Body of pancreas (tissue), 4 donors: ENCODE results near the gene AP1G1. TPM values are rescaled to one million over a fixed set of nuclear protein-coding genes. Genes with fewer than 3 reads are reported as not detected.
A peak's percentile ranks its signal among the peaks of the same experiment; 100 is the strongest.
"Not testable (repeated sequence)": the region's sequence is repeated elsewhere in the genome, so short reads cannot be mapped to it uniquely, and the experiment has no call there.

Source experiments
- ATAC-seq: fragments of 150-250 bp; one replicate; pipeline ENCODE4 v1.9.1; 2016
- DNase-seq, 4 donors: peaks; one replicate each; pipeline ENCODE4 v3.0.0-alpha.2; 2019
- H3K27ac ChIP-seq, 4 donors: fragments of 200-600 bp; sonication (generic); 1 replicate in 3 of 4; 2 replicates in 1 of 4; pipeline versions ENCODE4 v1.5.1 to v1.6.1; 2016 to 2019; ENCODE audit warnings: mild to moderate bottlenecking in 1 of 4, mixed read lengths in 1 of 4, moderate library complexity in 1 of 4
- H3K27me3 ChIP-seq, 2 donors: fragments of 200-600 bp; sonication (generic); one replicate each; pipeline ENCODE4 v1.6.0; 2016; ENCODE audit warnings: mild to moderate bottlenecking in 1 of 2
- H3K36me3 ChIP-seq, 2 donors: fragments of 200-600 bp; sonication (generic); replicated peaks in 1 of 2; 2 replicates each; pipeline ENCODE4 v1.5.1; 2016; ENCODE audit warnings: low read depth in 2 of 2; ENCODE audit not compliant: insufficient read depth in 1 of 2
- H3K4me1 ChIP-seq: fragments of 200-600 bp; sonication (generic); one replicate; pipeline ENCODE4 v1.6.0; 2016
- H3K4me3 ChIP-seq, 2 donors: fragments of 200-600 bp; sonication (generic); 1 replicate in 1 of 2; 2 replicates in 1 of 2; pipeline ENCODE4 v1.5.1; 2016 to 2019
- H3K9me3 ChIP-seq, 3 donors: fragments of 200-600 bp; sonication (generic); 1 replicate in 2 of 3; 2 replicates in 1 of 3; pipeline ENCODE4 v1.5.1; 2016
- POLR2A ChIP-seq, 3 donors: fragments of 450-650 bp; IDR thresholded peaks; one replicate each; pipeline ENCODE4 v1.6.1; 2016; ENCODE audit warnings: antibody characterized with exemption in 3 of 3, mild to moderate bottlenecking in 2 of 3
- WGBS, 2 donors: methylation state at CpG; one replicate each; pipeline ENCODE4 v1.1.5; 2017; 5-methylcytosine and 5-hydroxymethylcytosine counted together
- intact Hi-C: fragments of 100-400 bp; cut with DNase I; formaldehyde crosslinking; loops from one replicate; pipeline ENCODE4 v1.15.1; 2023
- total RNA-seq, 2 donors: library from RNA; depleted of rRNA; stranded (reverse); fragments of >200 nt; gene quantifications; one replicate each; pipeline ENCODE4 v1.1.0, GENCODE V29; 2016
- TF ChIP-seq, protein P1 (sequence below), 7 experiments: fragments of 450-650 bp in 4 of 7; fragments of 200-600 bp in 3 of 7; sonication (generic) in 3 of 7; IDR thresholded peaks; one replicate each; pipeline ENCODE4 v1.5.1; 2016 to 2019; ENCODE audit warnings: antibody characterized with exemption in 7 of 7

AP1G1 gene
- total RNA-seq, 2 donors from 2014 or later: 58.1 to 84.7 TPM

DNA sequence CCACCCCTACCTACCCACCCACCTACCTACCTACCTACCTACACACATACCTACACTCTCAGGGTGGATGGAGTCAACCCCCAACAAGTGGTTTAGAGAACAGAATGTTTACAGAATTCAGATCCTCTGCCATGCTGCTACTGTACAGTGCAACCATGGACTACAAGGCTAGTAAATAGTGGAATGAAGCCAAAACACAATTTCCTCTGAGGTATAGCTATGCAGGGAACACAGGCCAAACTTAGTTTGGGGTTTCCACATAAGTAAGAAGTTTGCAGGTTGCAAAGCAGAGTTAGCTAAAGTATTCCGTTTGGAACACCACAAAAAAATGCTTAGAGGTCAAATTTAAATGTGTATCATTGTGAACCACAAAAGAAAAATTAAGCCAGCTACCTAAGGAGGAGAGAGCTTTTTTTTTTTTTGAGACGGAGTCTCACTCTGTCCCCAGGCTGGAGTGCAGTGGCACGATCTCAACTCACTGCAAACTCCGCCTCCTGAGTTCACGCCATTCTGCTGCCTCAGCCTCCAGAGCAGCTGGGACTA lies 2.7 kb upstream of the AP1G1 start:
- H3K9me3 ChIP-seq: no peaks in the 10 kb centered on the region
- H3K27ac ChIP-seq: no peak overlapping the region
- intact Hi-C loops: loop anchor here (10.0 kb wide), 1 partner anchor 83 kb away; the partner anchor contains the start of gene IST1
- TF ChIP-seq POLR2A (IDR thresholded peaks at IDR 0.05): no peak
- H3K4me1 ChIP-seq: peaks cover 24% of the 10 kb centered on the region
- DNase-seq (no peak), ATAC-seq (no peak)
- no peaks in the 10 kb centered on the region for H3K27me3 ChIP-seq
- WGBS, 2 donors: 79 to 80% methylated on average over 5 of the region's 5 CpGs
- H3K4me3 ChIP-seq: no peak overlapping the region
- no peaks in the 10 kb centered on the region for H3K36me3 ChIP-seq

DNA sequence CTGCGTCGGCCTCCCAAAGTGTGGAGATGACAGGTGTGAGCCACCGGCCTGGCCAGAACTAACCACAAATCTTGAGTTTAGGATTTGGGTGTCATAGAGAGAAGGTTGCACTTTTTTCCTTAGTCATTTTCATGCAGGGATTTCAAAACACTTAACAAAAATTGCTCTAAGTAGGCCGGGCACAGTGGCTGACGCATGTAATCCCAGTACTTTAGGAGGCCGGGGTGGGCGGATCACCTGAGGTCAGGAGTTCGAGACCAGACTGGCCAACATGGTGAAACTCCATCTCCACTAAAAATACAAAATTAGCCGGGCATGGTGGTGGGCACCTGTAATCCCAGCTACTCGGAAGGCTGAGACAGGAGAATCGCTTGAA lies 1.5 kb upstream of the AP1G1 start:
- H3K9me3 ChIP-seq, H3K36me3 ChIP-seq, H3K4me3 ChIP-seq, ATAC-seq, DNase-seq, H3K27me3 ChIP-seq: not testable (repeated sequence)
- Histone ChIP-seq H3K4me1 (peaks cover 28% of the 10 kb centered on the region), H3K27ac (peak overlapping the region; percentile 90 to 98 (median 98))
- 78 to 89% methylated on average over 11 of the region's 11 CpGs for WGBS, 2 donors
- intact Hi-C loops: loop anchor here (10.0 kb wide), 1 partner anchor 85 kb away; the partner anchor contains the start of gene IST1

DNA sequence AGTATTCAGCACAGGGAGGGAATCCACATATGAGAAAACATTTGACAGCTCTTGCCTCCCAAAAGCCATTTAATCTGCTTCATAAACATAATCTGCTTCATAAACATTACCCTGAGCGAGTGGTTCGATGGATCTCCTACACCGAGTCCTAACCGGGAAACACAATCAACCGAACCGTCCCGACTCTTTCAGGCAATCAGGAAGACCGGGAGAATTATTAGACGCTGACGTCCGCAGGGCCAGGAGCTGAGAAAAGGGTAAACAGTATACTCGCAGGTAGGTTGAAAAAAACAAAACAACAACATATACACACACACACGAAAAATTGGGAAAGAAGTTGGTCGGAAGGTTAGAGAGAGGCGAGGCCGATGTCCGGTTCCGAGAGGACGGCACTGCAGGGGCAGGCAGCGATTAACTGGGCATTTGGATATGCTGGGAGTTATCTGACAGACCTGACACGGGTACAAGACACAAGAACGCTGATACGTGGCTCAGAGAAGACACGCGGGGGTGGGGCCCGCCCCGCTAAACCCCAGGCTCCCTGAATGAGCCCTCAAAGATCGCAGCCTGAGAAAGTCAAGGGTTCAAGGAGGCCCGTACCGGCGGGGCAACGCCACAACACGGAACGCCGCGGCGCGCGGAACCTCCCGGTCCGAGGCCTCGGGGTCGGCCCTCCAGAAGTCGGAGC lies 585 bp downstream of the AP1G1 start:
- peak overlapping the region; percentile 90 to 98 (median 98) for H3K27ac ChIP-seq
- no peaks in the 10 kb centered on the region for H3K27me3 ChIP-seq
- H3K36me3 ChIP-seq: no peaks in the 10 kb centered on the region
- DNase-seq (peak; percentile 34 to 45 (median 38)), ATAC-seq (peak; percentile 5)
- intact Hi-C loops: no loop called here
- peak overlapping the region; percentile 59 to 91 for H3K4me3 ChIP-seq
- TF ChIP-seq, protein P1, sequence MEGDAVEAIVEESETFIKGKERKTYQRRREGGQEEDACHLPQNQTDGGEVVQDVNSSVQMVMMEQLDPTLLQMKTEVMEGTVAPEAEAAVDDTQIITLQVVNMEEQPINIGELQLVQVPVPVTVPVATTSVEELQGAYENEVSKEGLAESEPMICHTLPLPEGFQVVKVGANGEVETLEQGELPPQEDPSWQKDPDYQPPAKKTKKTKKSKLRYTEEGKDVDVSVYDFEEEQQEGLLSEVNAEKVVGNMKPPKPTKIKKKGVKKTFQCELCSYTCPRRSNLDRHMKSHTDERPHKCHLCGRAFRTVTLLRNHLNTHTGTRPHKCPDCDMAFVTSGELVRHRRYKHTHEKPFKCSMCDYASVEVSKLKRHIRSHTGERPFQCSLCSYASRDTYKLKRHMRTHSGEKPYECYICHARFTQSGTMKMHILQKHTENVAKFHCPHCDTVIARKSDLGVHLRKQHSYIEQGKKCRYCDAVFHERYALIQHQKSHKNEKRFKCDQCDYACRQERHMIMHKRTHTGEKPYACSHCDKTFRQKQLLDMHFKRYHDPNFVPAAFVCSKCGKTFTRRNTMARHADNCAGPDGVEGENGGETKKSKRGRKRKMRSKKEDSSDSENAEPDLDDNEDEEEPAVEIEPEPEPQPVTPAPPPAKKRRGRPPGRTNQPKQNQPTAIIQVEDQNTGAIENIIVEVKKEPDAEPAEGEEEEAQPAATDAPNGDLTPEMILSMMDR (IDR thresholded peaks at IDR 0.05): no peak
- TF ChIP-seq POLR2A (IDR thresholded peaks at IDR 0.05): no peak
- H3K9me3 ChIP-seq: no peaks in the 10 kb centered on the region
- WGBS, 2 donors: 0 to 1% methylated on average over 26 to 36 of the region's 44 CpGs
- peaks cover 28% of the 10 kb centered on the region for H3K4me1 ChIP-seq

DNA sequence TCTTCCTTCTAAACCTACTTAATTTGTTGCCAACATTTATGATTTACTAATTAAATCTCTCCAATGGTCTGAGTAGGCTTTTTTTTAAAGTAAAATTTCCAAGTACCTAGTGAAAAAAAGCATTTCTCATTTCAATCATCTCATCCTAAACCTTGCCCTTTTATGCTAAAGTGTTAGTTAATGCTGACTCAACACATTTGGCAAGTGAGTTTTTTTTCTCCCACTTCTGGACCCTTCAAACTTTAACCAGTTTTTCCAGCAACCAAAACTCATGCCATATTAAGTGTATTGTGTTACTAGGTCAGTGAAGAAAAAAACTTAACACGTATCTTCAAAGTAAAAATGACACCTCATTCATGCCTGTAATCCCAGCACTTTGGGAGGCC lies 5.3 kb downstream of the AP1G1 start:
- DNase-seq (no peak), ATAC-seq (no peak)
- TF ChIP-seq, protein P1 (IDR thresholded peaks at IDR 0.05): no peak
- no peak for TF ChIP-seq POLR2A (IDR thresholded peaks at IDR 0.05)
- Histone ChIP-seq H3K9me3 (no peaks in the 10 kb centered on the region), H3K4me1 (peaks cover 17% of the 10 kb centered on the region), H3K36me3 (no peaks in the 10 kb centered on the region), H3K4me3 (no peak overlapping the region), H3K27ac (no peak overlapping the region), H3K27me3 (no peaks in the 10 kb centered on the region)
- 91 to 94% methylated on average over 1 of the region's 1 CpG for WGBS, 2 donors
- intact Hi-C loops: no loop called here

DNA sequence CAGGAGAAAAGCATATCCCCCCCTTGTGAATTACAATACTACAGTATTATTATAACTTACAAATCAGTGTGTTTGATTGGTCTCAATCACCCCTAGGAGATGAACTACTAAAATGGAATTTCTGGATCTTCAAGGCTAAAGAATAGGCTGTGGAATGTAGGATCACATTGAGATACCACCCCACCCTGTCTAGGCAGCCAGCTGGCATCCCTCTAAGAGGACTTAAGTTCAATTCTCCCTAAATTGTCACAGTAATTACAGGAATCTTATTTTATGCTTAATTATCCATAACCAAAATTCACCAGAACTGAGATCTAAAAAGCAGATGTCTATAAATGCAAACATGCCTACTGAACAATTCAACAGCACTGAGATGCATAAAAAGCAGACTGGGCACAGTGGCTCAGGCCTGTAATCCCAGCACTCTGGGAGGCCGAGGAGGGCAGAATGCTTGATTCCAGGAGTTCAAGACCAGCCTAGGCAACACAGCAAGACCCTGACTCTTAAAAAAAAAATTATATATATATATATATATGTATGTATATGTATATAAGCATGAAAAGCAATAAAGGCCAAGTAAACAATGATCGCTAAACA lies 12.0 kb downstream of the AP1G1 start:
- H3K27me3 ChIP-seq: no peaks in the 10 kb centered on the region
- H3K36me3 ChIP-seq: no peaks in the 10 kb centered on the region
- ATAC-seq (no peak), DNase-seq (no peak)
- no peak overlapping the region for H3K27ac ChIP-seq
- no peaks in the 10 kb centered on the region for H3K9me3 ChIP-seq
- TF ChIP-seq, protein P1 (IDR thresholded peaks at IDR 0.05): no peak
- TF ChIP-seq POLR2A (IDR thresholded peaks at IDR 0.05): no peak
- H3K4me1 ChIP-seq: peaks cover 16% of the 10 kb centered on the region
- intact Hi-C loops: no loop called here
- no peak overlapping the region for H3K4me3 ChIP-seq
- WGBS, 2 donors: 92% methylated on average over 2 of the region's 2 CpGs
